H9 (cell line): Measurements from ENCODE around the gene GHR. TPM values are rescaled to one million over a fixed set of nuclear protein-coding genes. Genes with fewer than 3 reads are reported as not detected.

Experiments
- DNase-seq: peaks from one replicate; pipeline ENCODE4 v3.0.0-alpha.2; 2017
- H2AFZ ChIP-seq: one replicate; pipeline ENCODE4 v1.6.1; 2013; ENCODE audit warnings: mild to moderate bottlenecking, low read length, control low read depth, moderate library complexity
- H2AK5ac ChIP-seq: 2 replicates; pipeline ENCODE4 v1.6.1; 2013; ENCODE audit warnings: low read length, control low read depth, mixed read lengths; ENCODE audit not compliant: insufficient read length
- H2BK120ac ChIP-seq: one replicate; pipeline ENCODE4 v1.6.1; 2013; ENCODE audit warnings: low read depth, mild to moderate bottlenecking, low read length, control low read depth, inconsistent platforms; ENCODE audit not compliant: poor library complexity, severe bottlenecking
- H2BK12ac ChIP-seq: 2 replicates; pipeline ENCODE4 v1.6.1; 2013; ENCODE audit warnings: low read length, control low read depth, mixed read lengths, low read depth; ENCODE audit not compliant: insufficient read length
- H2BK15ac ChIP-seq: 2 replicates; pipeline ENCODE4 v1.6.1; 2013; ENCODE audit warnings: low read depth, low read length, control low read depth
- H2BK20ac ChIP-seq: one replicate; pipeline ENCODE4 v1.6.1; 2013; ENCODE audit warnings: low read depth, mild to moderate bottlenecking, low read length, control low read depth, inconsistent platforms; ENCODE audit not compliant: poor library complexity, severe bottlenecking
- H2BK5ac ChIP-seq: 2 replicates; pipeline ENCODE4 v1.6.1; 2013; ENCODE audit warnings: low read length, control low read depth, mixed read lengths; ENCODE audit not compliant: insufficient read length
- H3K14ac ChIP-seq: 2 replicates; pipeline ENCODE4 v1.6.1; 2013; ENCODE audit warnings: low read length, control low read depth; ENCODE audit not compliant: insufficient read depth
- H3K18ac ChIP-seq: 2 replicates; pipeline ENCODE4 v1.6.1; 2013; ENCODE audit warnings: low read depth, mild to moderate bottlenecking, mixed read lengths, low read length, control low read depth; ENCODE audit not compliant: insufficient read length
- H3K23ac ChIP-seq: 2 replicates; pipeline ENCODE4 v1.6.1; 2013; ENCODE audit warnings: low read length, control low read depth, mixed read lengths, low read depth; ENCODE audit not compliant: insufficient read length
- H3K23me2 ChIP-seq: 2 replicates; pipeline ENCODE4 v1.6.1; 2013; ENCODE audit warnings: low read depth, mild to moderate bottlenecking, mixed read lengths, low read length, control low read depth; ENCODE audit not compliant: insufficient read length, poor library complexity, severe bottlenecking
- H3K27ac ChIP-seq: 2 replicates; pipeline ENCODE4 v1.5.1; 2013; ENCODE audit warnings: low read length, control low read depth, mixed read lengths, low read depth; ENCODE audit not compliant: insufficient read length
- H3K27me3 ChIP-seq: 2 replicates; pipeline ENCODE4 v1.6.1; 2013; ENCODE audit warnings: low read length, control low read depth, inconsistent platforms; ENCODE audit not compliant: insufficient read depth
- H3K4ac ChIP-seq: 2 replicates; pipeline ENCODE4 v1.6.1; 2013; ENCODE audit warnings: low read depth, mild to moderate bottlenecking, control low read depth, inconsistent platforms, low read length, moderate library complexity
- H3K4me1 ChIP-seq: 2 replicates; pipeline ENCODE4 v1.6.1; 2013; ENCODE audit warnings: low read length, control low read depth, inconsistent platforms; ENCODE audit not compliant: insufficient read depth
- H3K4me2 ChIP-seq: 2 replicates; pipeline ENCODE4 v1.6.1; 2013; ENCODE audit warnings: low read length, control low read depth, mixed read lengths; ENCODE audit not compliant: insufficient read length, insufficient read depth
- H3K56ac ChIP-seq: 2 replicates; pipeline ENCODE4 v1.6.1; 2013; ENCODE audit warnings: low read depth, mild to moderate bottlenecking, mixed read lengths, low read length, control low read depth; ENCODE audit not compliant: insufficient read length
- H3K79me1 ChIP-seq: 2 replicates; pipeline ENCODE4 v1.6.1; 2013; ENCODE audit warnings: low read depth, mild to moderate bottlenecking, moderate library complexity, low read length, control low read depth, inconsistent platforms; ENCODE audit not compliant: insufficient read depth, poor library complexity, severe bottlenecking
- H3K79me2 ChIP-seq: 2 replicates; pipeline ENCODE4 v1.6.1; 2013; ENCODE audit warnings: low read length, control low read depth, inconsistent platforms; ENCODE audit not compliant: insufficient read depth
- H3K9ac ChIP-seq: 2 replicates; pipeline ENCODE4 v1.6.1; 2013; ENCODE audit warnings: low read length, control low read depth, mixed read lengths; ENCODE audit not compliant: insufficient read length; ENCODE audit errors: extremely low read depth
- H3K9me3 ChIP-seq: one replicate; pipeline ENCODE4 v1.6.1; 2013; ENCODE audit warnings: low read depth, low read length, inconsistent platforms; ENCODE audit not compliant: control insufficient read depth
- H3T11ph ChIP-seq: one replicate; pipeline ENCODE4 v1.6.1; 2013; ENCODE audit warnings: mild to moderate bottlenecking, low read length, control low read depth, inconsistent platforms
- H4K20me1 ChIP-seq: one replicate; pipeline ENCODE4 v1.6.1; 2013; ENCODE audit not compliant: control insufficient read depth, insufficient read length, insufficient read depth
- H4K5ac ChIP-seq: 2 replicates; pipeline ENCODE4 v1.6.1; 2013; ENCODE audit warnings: low read depth, mild to moderate bottlenecking, mixed read lengths, low read length, control low read depth; ENCODE audit not compliant: insufficient read length
- H4K8ac ChIP-seq: replicated peaks from 2 replicates; pipeline ENCODE4 v1.6.1; 2013; ENCODE audit warnings: low read length, control low read depth, mixed read lengths, low read depth; ENCODE audit not compliant: insufficient read length
- H4K91ac ChIP-seq: 2 replicates; pipeline ENCODE4 v1.6.1; 2013; ENCODE audit warnings: low read depth, mild to moderate bottlenecking, moderate library complexity, mixed read lengths, low read length, control low read depth; ENCODE audit not compliant: insufficient read length
- H3K27ac Mint-ChIP-seq, 3 experiments: 2 replicates in 2 of 3; 3 replicates in 1 of 3; pipeline ENCODE4 v1.8.0; 2020 to 2021; ENCODE audit warnings: mixed read lengths in 3 of 3, mild to moderate bottlenecking in 1 of 3, moderate library complexity in 1 of 3
- H3K27me3 Mint-ChIP-seq: 2 replicates; pipeline ENCODE4 v1.8.0; 2021; ENCODE audit warnings: low read depth, mild to moderate bottlenecking, moderate library complexity, mixed read lengths
- H3K36me3 Mint-ChIP-seq, 3 experiments: 2 replicates in 2 of 3; 3 replicates in 1 of 3; pipeline ENCODE4 v1.8.0; 2020 to 2021; ENCODE audit warnings: low read depth in 3 of 3, mixed read lengths in 3 of 3; ENCODE audit not compliant: insufficient read depth in 1 of 3
- H3K4me1 Mint-ChIP-seq, 2 experiments: 2 replicates each; pipeline ENCODE4 v1.8.0; 2020; ENCODE audit warnings: mixed read lengths in 2 of 2
- H3K4me3 Mint-ChIP-seq, 2 experiments: 2 replicates in 1 of 2; 3 replicates in 1 of 2; pipeline ENCODE4 v1.8.0; 2020 to 2021; ENCODE audit warnings: mild to moderate bottlenecking in 2 of 2, mixed read lengths in 2 of 2, moderate library complexity in 1 of 2
- H3K9me3 Mint-ChIP-seq, 2 experiments: 2 replicates in 1 of 2; 3 replicates in 1 of 2; pipeline ENCODE4 v1.8.0; 2020; ENCODE audit warnings: mild to moderate bottlenecking in 2 of 2, mixed read lengths in 2 of 2, moderate library complexity in 1 of 2
- WGBS: extraction: QIAGEN DNeasy Blood & Tissue Kit; methylation state at CpG from one replicate; pipeline ENCODE4 v1.1.7; 2013; ENCODE audit warnings: missing lambda C conversion rate, low lambda C conversion rate, mixed read lengths; ENCODE audit not compliant: insufficient read length; ENCODE audit errors: extremely low coverage; 5-methylcytosine and 5-hydroxymethylcytosine counted together
- total RNA-seq: library from RNA; stranded (reverse); gene quantifications from 2 replicates; pipeline ENCODE4 v1.2.1, GENCODE V29; 2021
- TF ChIP-seq, protein P1 (sequence below): fragments of 200-600 bp; sonication (generic); conservative IDR thresholded peaks from 3 replicates; pipeline ENCODE4 v1.8.0; 2021; ENCODE audit warnings: antibody characterized with exemption, mild to moderate bottlenecking

The GHR gene
- total RNA-seq, 1 experiment from 2014 or later = 0.20 TPM

GRCh38 chr5:42654645-42655044, 231.4 kb downstream of the GHR start:
- H3K4me1 ChIP-seq = no peaks in the 10 kb centered on the region
- no peak overlapping the region for H3K4ac ChIP-seq
- H3K14ac ChIP-seq = no peak overlapping the region

More at GRCh38 chr5:42654645-42655044, 231.4 kb downstream of the GHR start:
- Histone ChIP-seq H2AFZ (no peak overlapping the region), H3T11ph (no peak overlapping the region), H3K79me1 (no peaks in the 10 kb centered on the region), H3K79me2 (no peaks in the 10 kb centered on the region), H4K91ac (no peak overlapping the region), H2BK15ac (no peak overlapping the region), H2BK20ac (no peak overlapping the region), H3K18ac (no peak overlapping the region), H3K9ac (no peak overlapping the region), H3K56ac (no peak overlapping the region), H3K9me3 (peaks cover 5% of the 10 kb centered on the region), H3K4me2 (no peak overlapping the region), H3K27ac (no peak overlapping the region), H2BK5ac (no peak overlapping the region), H3K27me3 (no peaks in the 10 kb centered on the region), H3K23ac (no peak overlapping the region), H4K20me1 (no peaks in the 10 kb centered on the region), H2BK120ac (no peak overlapping the region), H3K23me2 (no peaks in the 10 kb centered on the region), H4K8ac (no peak overlapping the region), H2BK12ac (no peak overlapping the region), H2AK5ac (no peak overlapping the region), H4K5ac (no peak overlapping the region)
- no CpG with 5 or more reads among the region's 2 CpGs for WGBS
- no peak for DNase-seq
- H3K27ac Mint-ChIP-seq = no peak overlapping the region
- H3K4me3 Mint-ChIP-seq = no peak overlapping the region
- H3K27me3 Mint-ChIP-seq = no peaks in the 10 kb centered on the region
- peaks cover 5 to 7% (median 7%) of the 10 kb centered on the region in 3 experiments; a peak in 5 of 7 replicates for H3K36me3 Mint-ChIP-seq
- H3K4me1 Mint-ChIP-seq = peaks cover 0 to 2% of the 10 kb centered on the region in 2 experiments; a peak in 1 of 4 replicates
- H3K9me3 Mint-ChIP-seq = peaks cover 8 to 12% of the 10 kb centered on the region in 2 experiments
- TF ChIP-seq, protein P1, sequence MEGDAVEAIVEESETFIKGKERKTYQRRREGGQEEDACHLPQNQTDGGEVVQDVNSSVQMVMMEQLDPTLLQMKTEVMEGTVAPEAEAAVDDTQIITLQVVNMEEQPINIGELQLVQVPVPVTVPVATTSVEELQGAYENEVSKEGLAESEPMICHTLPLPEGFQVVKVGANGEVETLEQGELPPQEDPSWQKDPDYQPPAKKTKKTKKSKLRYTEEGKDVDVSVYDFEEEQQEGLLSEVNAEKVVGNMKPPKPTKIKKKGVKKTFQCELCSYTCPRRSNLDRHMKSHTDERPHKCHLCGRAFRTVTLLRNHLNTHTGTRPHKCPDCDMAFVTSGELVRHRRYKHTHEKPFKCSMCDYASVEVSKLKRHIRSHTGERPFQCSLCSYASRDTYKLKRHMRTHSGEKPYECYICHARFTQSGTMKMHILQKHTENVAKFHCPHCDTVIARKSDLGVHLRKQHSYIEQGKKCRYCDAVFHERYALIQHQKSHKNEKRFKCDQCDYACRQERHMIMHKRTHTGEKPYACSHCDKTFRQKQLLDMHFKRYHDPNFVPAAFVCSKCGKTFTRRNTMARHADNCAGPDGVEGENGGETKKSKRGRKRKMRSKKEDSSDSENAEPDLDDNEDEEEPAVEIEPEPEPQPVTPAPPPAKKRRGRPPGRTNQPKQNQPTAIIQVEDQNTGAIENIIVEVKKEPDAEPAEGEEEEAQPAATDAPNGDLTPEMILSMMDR = no peak
